Endothelial cell of umbilical vein (primary cell): Measurements from ENCODE around the gene PPP2CA. TPM values are rescaled to one million over a fixed set of nuclear protein-coding genes. Genes with fewer than 3 reads are reported as not detected.

Experiments used
- BruUV-seq: library from RNA; stranded (reverse); fragments of 400-500 nt; replicated peaks from 2 replicates; lab custom pipeline; 2021; lab: Mats Ljungman, UMichigan
- CTCF ChIA-PET: fragments of 300-600, 350-600 bp; sonication (Branson Sonifier 250); formaldehyde crosslinking; loops from one replicate; lab custom pipeline; 2021; ENCODE audit warnings: antibody characterized with exemption, inconsistent platforms; lab: Charles Lee
- POLR2A ChIA-PET: fragments of 300-600, 350-600 bp; sonication (Branson Sonifier 250); formaldehyde crosslinking; loops from one replicate; lab custom pipeline; 2021; ENCODE audit warnings: antibody characterized with exemption, inconsistent platforms; lab: Charles Lee
- DNase-seq: peaks from one replicate; pipeline ENCODE4 v3.0.0-alpha.2; 2011; ENCODE audit warnings: low read depth, low spot score
- FAIRE-seq: peaks from 2 replicates; lab custom pipeline; 2011; peaks lifted over from hg19 to GRCh38; lab: Jason Lieb, UNC
- H2AFZ ChIP-seq: 2 replicates; pipeline ENCODE4 v1.6.0; 2012; ENCODE audit warnings: low read depth, low read length, control low read depth, inconsistent platforms
- H3K27ac ChIP-seq: 2 replicates; pipeline ENCODE4 v1.5.1; 2011; ENCODE audit warnings: low read depth, mild to moderate bottlenecking, control low read depth, low read length, moderate library complexity; ENCODE audit not compliant: insufficient read depth
- H3K27me3 ChIP-seq, 2 experiments: 2 replicates each; pipeline versions ENCODE4 v1.6.0 to v1.6.1; 2011; ENCODE audit warnings: low read length in 2 of 2, mixed read lengths in 1 of 2; ENCODE audit not compliant: control insufficient read depth in 2 of 2, insufficient read depth in 2 of 2
- H3K36me3 ChIP-seq, 2 experiments: 2 replicates in 1 of 2; 3 replicates in 1 of 2; pipeline ENCODE4 v1.5.1; 2011; ENCODE audit warnings: low read length in 2 of 2, mild to moderate bottlenecking in 1 of 2, moderate library complexity in 1 of 2; ENCODE audit not compliant: control insufficient read depth in 2 of 2, insufficient read depth in 2 of 2; ENCODE audit errors: extremely low read depth in 1 of 2
- H3K4me1 ChIP-seq: 3 replicates; pipeline ENCODE4 v1.5.1; 2011; ENCODE audit warnings: mild to moderate bottlenecking, low read length; ENCODE audit not compliant: control insufficient read depth, insufficient read depth; ENCODE audit errors: extremely low read depth
- H3K4me2 ChIP-seq: 2 replicates; pipeline ENCODE4 v1.6.1; 2011; ENCODE audit warnings: low read length, control low read depth, mixed read lengths; ENCODE audit not compliant: insufficient read depth
- H3K4me3 ChIP-seq, 3 experiments: fragments of 200-600 bp in 1 of 3; sonication (generic), shearing (Covaris generic) in 1 of 3; replicated peaks in 1 of 3; 2 replicates each; pipeline ENCODE4 v1.5.1; 2011 to 2016; ENCODE audit warnings: control low read depth in 3 of 3, low read length in 3 of 3, mild to moderate bottlenecking in 2 of 3, inconsistent platforms in 1 of 3, low read depth in 1 of 3, moderate library complexity in 1 of 3; ENCODE audit not compliant: insufficient read depth in 1 of 3
- H3K79me2 ChIP-seq: 2 replicates; pipeline ENCODE4 v1.6.0; 2012; ENCODE audit warnings: low read length, inconsistent platforms; ENCODE audit not compliant: control insufficient read depth, insufficient read depth
- H3K9ac ChIP-seq: replicated peaks from 2 replicates; pipeline ENCODE3; 2011; ENCODE audit warnings: low read length, control low read depth; ENCODE audit not compliant: insufficient read depth; ENCODE audit errors: extremely low read depth
- H3K9me1 ChIP-seq: replicated peaks from 3 replicates; pipeline ENCODE4 v1.6.0; 2011; ENCODE audit warnings: mild to moderate bottlenecking, low read length; ENCODE audit not compliant: control insufficient read depth, insufficient read depth; ENCODE audit errors: extremely low read depth
- H3K9me3 ChIP-seq: replicated peaks from 2 replicates; pipeline ENCODE4 v1.5.1; 2012; ENCODE audit warnings: low read length, inconsistent platforms; ENCODE audit not compliant: control insufficient read depth, insufficient read depth
- H4K20me1 ChIP-seq: replicated peaks from 2 replicates; pipeline ENCODE3; 2011; ENCODE audit warnings: mild to moderate bottlenecking, low read length; ENCODE audit not compliant: control insufficient read depth, insufficient read depth; ENCODE audit errors: extremely low read depth
- EZH2 ChIP-seq: IDR thresholded peaks from 2 replicates; pipeline ENCODE4 v1.6.1; 2012; ENCODE audit warnings: borderline replicate concordance, low read depth, mild to moderate bottlenecking, moderate library complexity, low read length, inconsistent platforms; ENCODE audit not compliant: severe bottlenecking
- FOS ChIP-seq: IDR thresholded peaks from 2 replicates; pipeline ENCODE4 v1.6.1; 2011; ENCODE audit warnings: mild to moderate bottlenecking, low read length, moderate library complexity, borderline replicate concordance; ENCODE audit not compliant: insufficient read depth
- GATA2 ChIP-seq: IDR thresholded peaks from 2 replicates; pipeline ENCODE4 v1.7.0; 2011; ENCODE audit warnings: low read depth, mild to moderate bottlenecking, moderate library complexity, mixed read lengths, low read length; ENCODE audit not compliant: insufficient read length, insufficient read depth
- JUN ChIP-seq: IDR thresholded peaks from 2 replicates; pipeline ENCODE4 v1.6.1; 2011; ENCODE audit warnings: borderline replicate concordance, low read depth; ENCODE audit not compliant: insufficient read length, insufficient read depth
- MAX ChIP-seq: IDR thresholded peaks from 2 replicates; pipeline ENCODE4 v1.6.1; 2011; ENCODE audit not compliant: insufficient read depth, insufficient read length
- MYC ChIP-seq: IDR thresholded peaks from one replicate; pipeline ENCODE4 v1.6.1; 2011; ENCODE audit warnings: mild to moderate bottlenecking, low read depth, low read length
- POLR2AphosphoS5 ChIP-seq: IDR thresholded peaks from 2 replicates; pipeline ENCODE4 v1.6.1; 2012; ENCODE audit warnings: low read depth, mild to moderate bottlenecking, control low read depth, low read length, moderate library complexity; ENCODE audit not compliant: insufficient read depth
- dilution Hi-C: fragments of 300-500 bp; cut with MboI; formaldehyde crosslinking; loops from one replicate; pipeline ENCODE4 v1.15.0; 2019; ENCODE audit warnings: low sequenced_read_pairs; ENCODE audit not compliant: extremely low pct_ligation_motif_present
- intact Hi-C: fragments of 100-400 bp; cut with micrococcal nuclease; formaldehyde crosslinking; loops from one replicate; pipeline ENCODE4 v1.10.0; 2022
- polyA plus RNA-seq, 4 experiments: library from polyadenylated mRNA; depleted of rRNA in 3 of 4; stranded (reverse) in 3 of 4; unstranded in 1 of 4; fragments of >200 nt; gene quantifications; 2 replicates each; pipeline versions ENCODE4 v1.2.1 to v1.2.3, GENCODE V29; 2011 to 2012; ENCODE audit warnings: missing spikeins in 1 of 4
- total RNA-seq: library from RNA; stranded (reverse); gene quantifications from 2 replicates; pipeline ENCODE4 v1.2.3, GENCODE V29; 2021

Gene PPP2CA
- total and polyA plus RNA-seq, 2 donors (not counting 3 experiments of a cell fraction or from before 2014, with no cell fraction given): 107 to 183 TPM

GRCh38 chr5:134245101-134245604 lies 19.3 kb upstream of the PPP2CA start:
- Histone ChIP-seq H3K4me2 (peak overlapping the region; percentile 0), H2AFZ (peak overlapping the region; percentile 16), H4K20me1 (no peaks in the 10 kb centered on the region), H3K27me3 (peaks cover under 1 to 3% of the 10 kb centered on the region in 2 experiments), H3K79me2 (no peaks in the 10 kb centered on the region), H3K9me1 (no peaks in the 10 kb centered on the region), H3K9me3 (no peaks in the 10 kb centered on the region), H3K27ac (no peak overlapping the region), H3K4me1 (peaks cover 9% of the 10 kb centered on the region), H3K36me3 (no peaks in the 10 kb centered on the region), H3K9ac (no peak overlapping the region), H3K4me3 (no peak overlapping the region)
- CTCF ChIA-PET: interaction anchor here (1.1 to 2.4 kb wide), 4 partner anchors 10 to 62 kb away, joined by 4 to 10 read pairs (median 5); partner anchors contain the start of gene PPP2CA
- TF ChIP-seq POLR2AphosphoS5 (no peak), MAX (no peak), JUN (peak; percentile 51), EZH2 (no peak), FOS (peak; percentile 40)
- no TSS peak for BruUV-seq
- FAIRE-seq (peak; percentile 78), DNase-seq (peak; percentile 45)
- dilution Hi-C loops: no loop called here
- intact Hi-C loops: loop anchor here (2.0 kb wide), 1 partner anchor 18 kb away; the partner anchor contains the start of gene PPP2CA
- POLR2A ChIA-PET: no interaction called here

- no peak for TF ChIP-seq MAX
- no peak for TF ChIP-seq FOS
- TF ChIP-seq MYC: no peak
- TF ChIP-seq POLR2AphosphoS5: no peak
- no peak for TF ChIP-seq GATA2
- intact Hi-C loops: loop anchor here (5.0 kb wide), 1 partner anchor 35 kb away; no protein-coding TSS in a partner anchor
- Histone ChIP-seq H3K4me1 (peaks cover 3% of the 10 kb centered on the region), H3K4me2 (no peak overlapping the region), H3K27ac (no peak overlapping the region), H3K36me3 (no peaks in the 10 kb centered on the region), H3K9me1 (no peaks in the 10 kb centered on the region), H4K20me1 (no peaks in the 10 kb centered on the region), H3K79me2 (no peaks in the 10 kb centered on the region), H3K9me3 (no peaks in the 10 kb centered on the region), H2AFZ (no peak overlapping the region), H3K9ac (no peak overlapping the region), H3K4me3 (no peak overlapping the region), H3K27me3 (peaks cover 3 to 4% of the 10 kb centered on the region in 2 experiments)
- CTCF ChIA-PET: interaction anchor here (1.8 to 2.1 kb wide), 2 partner anchors 16 to 59 kb away, joined by 4 to 5 read pairs; partner anchors contain the start of gene PPP2CA
- FAIRE-seq (no peak), DNase-seq (no peak)
- POLR2A ChIA-PET: interaction anchor here (0.6 kb wide), 1 partner anchor 10 kb away, joined by 11 read pairs; no protein-coding TSS in a partner anchor
- BruUV-seq: no TSS peak
- dilution Hi-C loops: no loop called here
Observed at GRCh38 chr5:134242146-134242545, 16.3 kb upstream of the PPP2CA start.
